Endothelial cell of umbilical vein (primary cell): ENCODE data around the gene AMIGO3. TPM values are rescaled to one million over a fixed set of nuclear protein-coding genes. Genes with fewer than 3 reads are reported as not detected.

ENCODE experiments used
- BruUV-seq: library from RNA; stranded (reverse); fragments of 400-500 nt; replicated peaks from 2 replicates; lab custom pipeline; 2021; lab: Mats Ljungman, UMichigan
- CTCF ChIA-PET: fragments of 300-600, 350-600 bp; sonication (Branson Sonifier 250); formaldehyde crosslinking; loops from one replicate; lab custom pipeline; 2021; ENCODE audit warnings: antibody characterized with exemption, inconsistent platforms; lab: Charles Lee
- POLR2A ChIA-PET: fragments of 300-600, 350-600 bp; sonication (Branson Sonifier 250); formaldehyde crosslinking; loops from one replicate; lab custom pipeline; 2021; ENCODE audit warnings: antibody characterized with exemption, inconsistent platforms; lab: Charles Lee
- DNase-seq: peaks from one replicate; pipeline ENCODE4 v3.0.0-alpha.2; 2011; ENCODE audit warnings: low read depth, low spot score
- FAIRE-seq: peaks from 2 replicates; lab custom pipeline; 2011; peaks lifted over from hg19 to GRCh38; lab: Jason Lieb, UNC
- H2AFZ ChIP-seq: 2 replicates; pipeline ENCODE4 v1.6.0; 2012; ENCODE audit warnings: low read depth, low read length, control low read depth, inconsistent platforms
- H3K27ac ChIP-seq: 2 replicates; pipeline ENCODE4 v1.5.1; 2011; ENCODE audit warnings: low read depth, mild to moderate bottlenecking, control low read depth, low read length, moderate library complexity; ENCODE audit not compliant: insufficient read depth
- H3K27me3 ChIP-seq, 2 experiments: 2 replicates each; pipeline versions ENCODE4 v1.6.0 to v1.6.1; 2011; ENCODE audit warnings: low read length in 2 of 2, mixed read lengths in 1 of 2; ENCODE audit not compliant: control insufficient read depth in 2 of 2, insufficient read depth in 2 of 2
- H3K36me3 ChIP-seq, 2 experiments: 2 replicates in 1 of 2; 3 replicates in 1 of 2; pipeline ENCODE4 v1.5.1; 2011; ENCODE audit warnings: low read length in 2 of 2, mild to moderate bottlenecking in 1 of 2, moderate library complexity in 1 of 2; ENCODE audit not compliant: control insufficient read depth in 2 of 2, insufficient read depth in 2 of 2; ENCODE audit errors: extremely low read depth in 1 of 2
- H3K4me1 ChIP-seq: 3 replicates; pipeline ENCODE4 v1.5.1; 2011; ENCODE audit warnings: mild to moderate bottlenecking, low read length; ENCODE audit not compliant: control insufficient read depth, insufficient read depth; ENCODE audit errors: extremely low read depth
- H3K4me2 ChIP-seq: 2 replicates; pipeline ENCODE4 v1.6.1; 2011; ENCODE audit warnings: low read length, control low read depth, mixed read lengths; ENCODE audit not compliant: insufficient read depth
- H3K4me3 ChIP-seq, 3 experiments: fragments of 200-600 bp in 1 of 3; sonication (generic), shearing (Covaris generic) in 1 of 3; replicated peaks in 1 of 3; 2 replicates each; pipeline ENCODE4 v1.5.1; 2011 to 2016; ENCODE audit warnings: control low read depth in 3 of 3, low read length in 3 of 3, mild to moderate bottlenecking in 2 of 3, inconsistent platforms in 1 of 3, low read depth in 1 of 3, moderate library complexity in 1 of 3; ENCODE audit not compliant: insufficient read depth in 1 of 3
- H3K79me2 ChIP-seq: 2 replicates; pipeline ENCODE4 v1.6.0; 2012; ENCODE audit warnings: low read length, inconsistent platforms; ENCODE audit not compliant: control insufficient read depth, insufficient read depth
- H3K9ac ChIP-seq: replicated peaks from 2 replicates; pipeline ENCODE3; 2011; ENCODE audit warnings: low read length, control low read depth; ENCODE audit not compliant: insufficient read depth; ENCODE audit errors: extremely low read depth
- H3K9me1 ChIP-seq: replicated peaks from 3 replicates; pipeline ENCODE4 v1.6.0; 2011; ENCODE audit warnings: mild to moderate bottlenecking, low read length; ENCODE audit not compliant: control insufficient read depth, insufficient read depth; ENCODE audit errors: extremely low read depth
- H3K9me3 ChIP-seq: replicated peaks from 2 replicates; pipeline ENCODE4 v1.5.1; 2012; ENCODE audit warnings: low read length, inconsistent platforms; ENCODE audit not compliant: control insufficient read depth, insufficient read depth
- H4K20me1 ChIP-seq: replicated peaks from 2 replicates; pipeline ENCODE3; 2011; ENCODE audit warnings: mild to moderate bottlenecking, low read length; ENCODE audit not compliant: control insufficient read depth, insufficient read depth; ENCODE audit errors: extremely low read depth
- FOS ChIP-seq: IDR thresholded peaks from 2 replicates; pipeline ENCODE4 v1.6.1; 2011; ENCODE audit warnings: mild to moderate bottlenecking, low read length, moderate library complexity, borderline replicate concordance; ENCODE audit not compliant: insufficient read depth
- dilution Hi-C: fragments of 300-500 bp; cut with MboI; formaldehyde crosslinking; loops from one replicate; pipeline ENCODE4 v1.15.0; 2019; ENCODE audit warnings: low sequenced_read_pairs; ENCODE audit not compliant: extremely low pct_ligation_motif_present
- intact Hi-C: fragments of 100-400 bp; cut with micrococcal nuclease; formaldehyde crosslinking; loops from one replicate; pipeline ENCODE4 v1.10.0; 2022
- polyA plus RNA-seq, 4 experiments: library from polyadenylated mRNA; depleted of rRNA in 3 of 4; stranded (reverse) in 3 of 4; unstranded in 1 of 4; fragments of >200 nt; gene quantifications; 2 replicates each; pipeline versions ENCODE4 v1.2.1 to v1.2.3, GENCODE V29; 2011 to 2012; ENCODE audit warnings: missing spikeins in 1 of 4
- total RNA-seq: library from RNA; stranded (reverse); gene quantifications from 2 replicates; pipeline ENCODE4 v1.2.3, GENCODE V29; 2021
- TF ChIP-seq, protein P1 (sequence below), 2 donors: IDR thresholded peaks; 1 replicate in 1 of 2; 2 replicates in 1 of 2; pipeline ENCODE4 v1.5.1; 2011; ENCODE audit warnings: low read length in 2 of 2, mild to moderate bottlenecking in 2 of 2, moderate library complexity in 2 of 2, control low read depth in 1 of 2, inconsistent platforms in 1 of 2, low read depth in 1 of 2; ENCODE audit not compliant: insufficient read depth in 1 of 2; ENCODE audit errors: extremely low read depth in 1 of 2

Gene AMIGO3
- total and polyA plus RNA-seq, 2 donors (not counting 3 experiments of a cell fraction or from before 2014, with no cell fraction given): 0.21 TPM; not detected in 1

DNA sequence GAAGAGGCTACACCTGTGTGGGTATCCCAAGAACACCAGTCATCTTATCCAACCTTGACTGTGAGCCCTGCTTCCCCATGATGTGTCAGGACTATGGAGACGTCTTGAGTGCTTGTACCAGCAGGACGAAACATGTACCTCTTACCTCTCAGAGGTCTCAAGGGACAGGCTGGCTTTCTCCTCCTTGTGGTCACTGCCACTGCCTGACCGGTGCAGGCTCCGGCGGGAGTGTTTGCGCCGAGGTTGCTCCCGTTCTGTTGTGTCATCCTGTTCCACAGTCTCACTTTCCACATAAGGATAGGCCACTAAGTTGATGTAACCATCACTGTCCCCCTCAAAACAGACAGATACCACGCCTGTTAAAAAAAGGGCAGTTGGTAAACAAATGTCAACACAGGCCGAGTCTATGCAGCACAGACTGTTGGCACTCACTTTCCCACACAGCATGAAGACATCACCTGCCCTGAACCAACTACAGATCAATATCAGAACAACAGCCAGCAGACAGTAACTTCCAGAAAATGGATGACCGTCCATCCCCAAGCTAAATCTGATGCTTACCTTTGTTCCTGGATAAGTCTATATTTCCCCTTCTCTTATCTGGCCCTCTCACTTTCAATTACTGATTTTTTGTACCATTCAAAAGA, 18.7 kb upstream of the AMIGO3 start:
- ChIA-PET POLR2A (no interaction called here), CTCF (no interaction called here)
- Histone ChIP-seq H3K36me3 (peaks cover 8 to 17% of the 10 kb centered on the region in 2 experiments), H3K27ac (no peak overlapping the region), H4K20me1 (no peaks in the 10 kb centered on the region), H3K4me3 (no peak overlapping the region), H3K27me3 (no peaks in the 10 kb centered on the region), H3K9me1 (no peaks in the 10 kb centered on the region), H3K9me3 (no peaks in the 10 kb centered on the region), H2AFZ (no peak overlapping the region), H3K79me2 (peaks cover 7% of the 10 kb centered on the region), H3K4me2 (no peak overlapping the region), H3K4me1 (no peaks in the 10 kb centered on the region), H3K9ac (no peak overlapping the region)
- TF ChIP-seq FOS: no peak
- FAIRE-seq: no peak
- no peak for DNase-seq
- intact Hi-C loops: no loop called here
- dilution Hi-C loops: no loop called here
- BruUV-seq: no TSS peak

DNA sequence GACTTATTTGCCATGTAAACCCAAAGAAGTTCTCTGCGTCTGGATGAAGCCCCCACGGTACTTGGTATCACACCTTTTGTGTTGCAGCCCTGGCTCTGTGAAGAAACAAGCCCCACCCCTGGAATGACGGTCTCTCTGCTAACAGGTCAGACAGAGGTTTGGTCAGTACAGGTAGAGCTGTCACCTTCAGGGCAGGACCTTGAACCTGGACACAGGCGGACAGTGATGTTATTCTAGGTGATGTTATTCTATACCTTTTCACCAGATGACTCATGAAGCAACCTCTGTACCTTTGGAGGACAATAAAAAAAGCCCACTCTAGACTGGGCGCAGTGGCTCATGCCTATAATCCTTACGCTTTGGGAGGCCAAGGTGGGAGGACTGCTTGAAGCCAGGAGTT, 15.3 kb upstream of the AMIGO3 start:
- DNase-seq: no peak
- no peak overlapping the region for H3K4me2 ChIP-seq
- H3K9me1 ChIP-seq: no peaks in the 10 kb centered on the region
- no peak for FAIRE-seq
- CTCF ChIA-PET: interaction anchor here (0.5 kb wide), 1 partner anchor 15 kb away, joined by 3 read pairs; no protein-coding TSS in a partner anchor
- H3K27me3 ChIP-seq: no peaks in the 10 kb centered on the region
- dilution Hi-C loops: no loop called here
- no peak overlapping the region for H3K9ac ChIP-seq
- intact Hi-C loops: no loop called here
- peaks cover 2% of the 10 kb centered on the region for H3K79me2 ChIP-seq
- peaks cover 6 to 20% of the 10 kb centered on the region in 2 experiments for H3K36me3 ChIP-seq
- POLR2A ChIA-PET: interaction anchor here (0.7 kb wide), 1 partner anchor 31 kb away, joined by 7 read pairs; no protein-coding TSS in a partner anchor
- no peak overlapping the region for H3K4me3 ChIP-seq
- no peak overlapping the region for H3K27ac ChIP-seq
- TF ChIP-seq FOS: no peak
- TF ChIP-seq, protein P1, sequence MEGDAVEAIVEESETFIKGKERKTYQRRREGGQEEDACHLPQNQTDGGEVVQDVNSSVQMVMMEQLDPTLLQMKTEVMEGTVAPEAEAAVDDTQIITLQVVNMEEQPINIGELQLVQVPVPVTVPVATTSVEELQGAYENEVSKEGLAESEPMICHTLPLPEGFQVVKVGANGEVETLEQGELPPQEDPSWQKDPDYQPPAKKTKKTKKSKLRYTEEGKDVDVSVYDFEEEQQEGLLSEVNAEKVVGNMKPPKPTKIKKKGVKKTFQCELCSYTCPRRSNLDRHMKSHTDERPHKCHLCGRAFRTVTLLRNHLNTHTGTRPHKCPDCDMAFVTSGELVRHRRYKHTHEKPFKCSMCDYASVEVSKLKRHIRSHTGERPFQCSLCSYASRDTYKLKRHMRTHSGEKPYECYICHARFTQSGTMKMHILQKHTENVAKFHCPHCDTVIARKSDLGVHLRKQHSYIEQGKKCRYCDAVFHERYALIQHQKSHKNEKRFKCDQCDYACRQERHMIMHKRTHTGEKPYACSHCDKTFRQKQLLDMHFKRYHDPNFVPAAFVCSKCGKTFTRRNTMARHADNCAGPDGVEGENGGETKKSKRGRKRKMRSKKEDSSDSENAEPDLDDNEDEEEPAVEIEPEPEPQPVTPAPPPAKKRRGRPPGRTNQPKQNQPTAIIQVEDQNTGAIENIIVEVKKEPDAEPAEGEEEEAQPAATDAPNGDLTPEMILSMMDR (IDR thresholded peaks at IDR 0.05; ENCODE audit: extremely low read depth in 1 of 2, insufficient read depth in 1 of 2, low read depth in 1 of 2, low read length in 2 of 2): no peak
- no peaks in the 10 kb centered on the region for H3K4me1 ChIP-seq
- H2AFZ ChIP-seq: no peak overlapping the region
- no TSS peak for BruUV-seq
- no peaks in the 10 kb centered on the region for H4K20me1 ChIP-seq
- H3K9me3 ChIP-seq: no peaks in the 10 kb centered on the region
